GM12801 (cell line): Measurements from ENCODE around the gene NPAS3.

Experiments
- CTCF ChIP-seq: IDR thresholded peaks from one replicate; pipeline ENCODE4 v1.5.1; 2011; ENCODE audit warnings: control low read depth; ENCODE audit not compliant: insufficient read length; ENCODE audit errors: extremely low read depth

The NPAS3 gene

DNA sequence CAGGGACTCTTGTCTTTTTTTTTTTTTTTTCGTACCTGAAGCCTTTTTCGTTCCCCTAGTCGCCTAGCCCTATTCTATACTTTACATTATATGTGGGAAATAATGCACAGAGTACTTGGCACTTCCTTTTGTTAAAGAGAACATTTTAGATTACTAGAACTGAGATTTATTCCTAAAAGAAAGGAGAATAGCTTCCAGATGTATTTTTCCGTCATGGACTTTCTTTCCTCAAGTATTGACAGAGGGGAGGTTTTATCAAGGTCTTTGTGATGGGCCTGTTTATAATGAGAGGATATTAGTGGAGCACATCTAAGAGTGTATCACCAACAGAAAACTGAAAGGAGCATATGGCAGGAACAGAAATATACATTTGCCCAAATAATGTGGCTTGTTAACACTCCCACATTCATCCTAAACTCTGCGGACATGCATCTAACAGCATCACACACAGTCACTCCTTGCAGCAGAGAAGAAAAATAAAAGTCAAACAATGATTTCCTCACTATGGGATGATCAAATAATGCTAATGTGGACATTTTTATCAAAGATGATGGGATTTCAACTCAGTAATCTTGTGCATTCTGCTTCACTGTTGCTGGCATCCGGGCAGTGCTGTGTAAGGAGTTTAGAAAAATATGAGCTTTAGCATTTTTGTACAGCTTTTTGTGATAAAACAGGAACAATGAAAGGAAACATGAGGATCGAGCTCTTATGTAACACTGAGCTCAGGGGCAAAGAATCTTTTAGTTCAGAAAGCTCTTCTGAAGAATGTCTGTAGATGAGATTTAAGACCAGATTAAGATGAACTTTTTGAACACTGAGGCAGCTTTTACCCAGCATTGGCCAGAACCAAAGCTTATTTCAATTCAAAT lies 829.1 kb downstream of the NPAS3 start:
- no peak for TF ChIP-seq CTCF

GRCh38 chr14:33768458-33768830 lies 829.8 kb downstream of the NPAS3 start:
- no peak for TF ChIP-seq CTCF

GRCh38 chr14:33773205-33774030 lies 834.7 kb downstream of the NPAS3 start:
- no peak for TF ChIP-seq CTCF

DNA sequence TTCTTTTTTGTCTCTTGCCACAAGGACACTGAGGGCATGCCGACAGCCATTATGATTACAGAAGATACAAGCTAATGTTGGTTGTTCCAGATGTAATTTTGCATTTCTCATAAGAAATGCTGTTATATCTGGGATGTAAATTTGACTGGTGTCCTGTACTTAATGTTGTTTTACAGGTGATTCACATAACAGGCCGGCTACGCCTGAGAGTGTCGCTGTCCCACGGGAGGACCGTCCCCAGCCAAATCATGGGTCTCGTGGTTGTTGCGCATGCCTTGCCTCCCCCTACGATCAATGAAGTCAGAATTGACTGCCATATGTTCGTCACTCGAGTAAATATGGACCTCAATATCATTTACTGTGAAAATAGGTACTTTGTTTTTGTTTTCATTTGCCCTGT lies 835.5 kb downstream of the NPAS3 start:
- TF ChIP-seq CTCF: no peak

GRCh38 chr14:33774723-33775470 lies 836.2 kb downstream of the NPAS3 start:
- TF ChIP-seq CTCF: no peak

DNA sequence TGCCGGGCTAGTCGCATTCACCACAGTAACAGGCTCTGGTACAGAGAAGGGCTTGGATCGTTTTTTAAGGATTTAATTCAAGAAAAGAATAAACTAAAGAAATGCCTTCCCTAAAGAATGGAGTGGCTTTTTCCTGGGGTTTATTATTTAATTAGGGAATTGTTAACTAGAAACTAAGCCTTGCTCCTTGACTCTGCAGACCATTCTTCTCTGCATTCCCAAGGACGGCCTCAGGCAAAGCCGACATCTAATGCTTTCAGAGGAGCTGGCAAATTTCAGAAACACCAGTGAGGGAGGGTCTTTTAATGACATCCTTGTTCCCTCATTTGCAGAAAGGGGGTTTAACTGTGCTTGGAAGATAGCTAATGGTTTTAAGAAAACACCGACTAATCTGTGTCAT lies 838.2 kb downstream of the NPAS3 start:
- no peak for TF ChIP-seq CTCF

DNA sequence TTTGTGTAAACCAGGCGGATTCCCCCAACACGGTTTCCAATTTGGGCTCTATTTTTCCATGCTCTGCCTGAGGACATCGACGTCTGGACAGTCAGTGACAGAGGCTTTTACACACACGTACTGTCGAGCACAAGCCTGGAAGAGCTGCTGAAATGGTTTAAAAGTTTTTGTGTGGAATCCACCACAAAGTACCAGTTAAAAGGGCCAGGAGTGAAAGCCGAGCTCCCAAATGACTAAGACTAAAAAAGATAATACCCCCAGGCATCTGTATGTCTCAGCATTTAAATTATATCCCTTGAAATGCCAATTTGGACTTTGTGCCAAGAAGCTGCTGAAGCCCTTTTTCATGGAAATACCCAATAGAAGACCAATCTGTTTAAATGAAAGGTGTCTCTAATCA lies 839.0 kb downstream of the NPAS3 start:
- TF ChIP-seq CTCF: no peak
